H9 (cell line): ENCODE data around the gene RPS6KB2. TPM values are rescaled to one million over a fixed set of nuclear protein-coding genes. Genes with fewer than 3 reads are reported as not detected.

Experiments used
- DNase-seq: peaks from one replicate; pipeline ENCODE4 v3.0.0-alpha.2; 2017
- H2AFZ ChIP-seq: one replicate; pipeline ENCODE4 v1.6.1; 2013; ENCODE audit warnings: mild to moderate bottlenecking, low read length, control low read depth, moderate library complexity
- H2AK5ac ChIP-seq: 2 replicates; pipeline ENCODE4 v1.6.1; 2013; ENCODE audit warnings: low read length, control low read depth, mixed read lengths; ENCODE audit not compliant: insufficient read length
- H2BK120ac ChIP-seq: one replicate; pipeline ENCODE4 v1.6.1; 2013; ENCODE audit warnings: low read depth, mild to moderate bottlenecking, low read length, control low read depth, inconsistent platforms; ENCODE audit not compliant: poor library complexity, severe bottlenecking
- H2BK12ac ChIP-seq: 2 replicates; pipeline ENCODE4 v1.6.1; 2013; ENCODE audit warnings: low read length, control low read depth, mixed read lengths, low read depth; ENCODE audit not compliant: insufficient read length
- H2BK15ac ChIP-seq: 2 replicates; pipeline ENCODE4 v1.6.1; 2013; ENCODE audit warnings: low read depth, low read length, control low read depth
- H2BK20ac ChIP-seq: one replicate; pipeline ENCODE4 v1.6.1; 2013; ENCODE audit warnings: low read depth, mild to moderate bottlenecking, low read length, control low read depth, inconsistent platforms; ENCODE audit not compliant: poor library complexity, severe bottlenecking
- H2BK5ac ChIP-seq: 2 replicates; pipeline ENCODE4 v1.6.1; 2013; ENCODE audit warnings: low read length, control low read depth, mixed read lengths; ENCODE audit not compliant: insufficient read length
- H3K14ac ChIP-seq: 2 replicates; pipeline ENCODE4 v1.6.1; 2013; ENCODE audit warnings: low read length, control low read depth; ENCODE audit not compliant: insufficient read depth
- H3K18ac ChIP-seq: 2 replicates; pipeline ENCODE4 v1.6.1; 2013; ENCODE audit warnings: low read depth, mild to moderate bottlenecking, mixed read lengths, low read length, control low read depth; ENCODE audit not compliant: insufficient read length
- H3K23ac ChIP-seq: 2 replicates; pipeline ENCODE4 v1.6.1; 2013; ENCODE audit warnings: low read length, control low read depth, mixed read lengths, low read depth; ENCODE audit not compliant: insufficient read length
- H3K23me2 ChIP-seq: 2 replicates; pipeline ENCODE4 v1.6.1; 2013; ENCODE audit warnings: low read depth, mild to moderate bottlenecking, mixed read lengths, low read length, control low read depth; ENCODE audit not compliant: insufficient read length, poor library complexity, severe bottlenecking
- H3K27ac ChIP-seq: 2 replicates; pipeline ENCODE4 v1.5.1; 2013; ENCODE audit warnings: low read length, control low read depth, mixed read lengths, low read depth; ENCODE audit not compliant: insufficient read length
- H3K27me3 ChIP-seq: 2 replicates; pipeline ENCODE4 v1.6.1; 2013; ENCODE audit warnings: low read length, control low read depth, inconsistent platforms; ENCODE audit not compliant: insufficient read depth
- H3K4ac ChIP-seq: 2 replicates; pipeline ENCODE4 v1.6.1; 2013; ENCODE audit warnings: low read depth, mild to moderate bottlenecking, control low read depth, inconsistent platforms, low read length, moderate library complexity
- H3K4me1 ChIP-seq: 2 replicates; pipeline ENCODE4 v1.6.1; 2013; ENCODE audit warnings: low read length, control low read depth, inconsistent platforms; ENCODE audit not compliant: insufficient read depth
- H3K4me2 ChIP-seq: 2 replicates; pipeline ENCODE4 v1.6.1; 2013; ENCODE audit warnings: low read length, control low read depth, mixed read lengths; ENCODE audit not compliant: insufficient read length, insufficient read depth
- H3K56ac ChIP-seq: 2 replicates; pipeline ENCODE4 v1.6.1; 2013; ENCODE audit warnings: low read depth, mild to moderate bottlenecking, mixed read lengths, low read length, control low read depth; ENCODE audit not compliant: insufficient read length
- H3K79me1 ChIP-seq: 2 replicates; pipeline ENCODE4 v1.6.1; 2013; ENCODE audit warnings: low read depth, mild to moderate bottlenecking, moderate library complexity, low read length, control low read depth, inconsistent platforms; ENCODE audit not compliant: insufficient read depth, poor library complexity, severe bottlenecking
- H3K79me2 ChIP-seq: 2 replicates; pipeline ENCODE4 v1.6.1; 2013; ENCODE audit warnings: low read length, control low read depth, inconsistent platforms; ENCODE audit not compliant: insufficient read depth
- H3K9ac ChIP-seq: 2 replicates; pipeline ENCODE4 v1.6.1; 2013; ENCODE audit warnings: low read length, control low read depth, mixed read lengths; ENCODE audit not compliant: insufficient read length; ENCODE audit errors: extremely low read depth
- H3K9me3 ChIP-seq: one replicate; pipeline ENCODE4 v1.6.1; 2013; ENCODE audit warnings: low read depth, low read length, inconsistent platforms; ENCODE audit not compliant: control insufficient read depth
- H3T11ph ChIP-seq: one replicate; pipeline ENCODE4 v1.6.1; 2013; ENCODE audit warnings: mild to moderate bottlenecking, low read length, control low read depth, inconsistent platforms
- H4K20me1 ChIP-seq: one replicate; pipeline ENCODE4 v1.6.1; 2013; ENCODE audit not compliant: control insufficient read depth, insufficient read length, insufficient read depth
- H4K5ac ChIP-seq: 2 replicates; pipeline ENCODE4 v1.6.1; 2013; ENCODE audit warnings: low read depth, mild to moderate bottlenecking, mixed read lengths, low read length, control low read depth; ENCODE audit not compliant: insufficient read length
- H4K8ac ChIP-seq: replicated peaks from 2 replicates; pipeline ENCODE4 v1.6.1; 2013; ENCODE audit warnings: low read length, control low read depth, mixed read lengths, low read depth; ENCODE audit not compliant: insufficient read length
- H4K91ac ChIP-seq: 2 replicates; pipeline ENCODE4 v1.6.1; 2013; ENCODE audit warnings: low read depth, mild to moderate bottlenecking, moderate library complexity, mixed read lengths, low read length, control low read depth; ENCODE audit not compliant: insufficient read length
- H3K27ac Mint-ChIP-seq, 3 experiments: 2 replicates in 2 of 3; 3 replicates in 1 of 3; pipeline ENCODE4 v1.8.0; 2020 to 2021; ENCODE audit warnings: mixed read lengths in 3 of 3, mild to moderate bottlenecking in 1 of 3, moderate library complexity in 1 of 3
- H3K27me3 Mint-ChIP-seq: 2 replicates; pipeline ENCODE4 v1.8.0; 2021; ENCODE audit warnings: low read depth, mild to moderate bottlenecking, moderate library complexity, mixed read lengths
- H3K36me3 Mint-ChIP-seq, 3 experiments: 2 replicates in 2 of 3; 3 replicates in 1 of 3; pipeline ENCODE4 v1.8.0; 2020 to 2021; ENCODE audit warnings: low read depth in 3 of 3, mixed read lengths in 3 of 3; ENCODE audit not compliant: insufficient read depth in 1 of 3
- H3K4me1 Mint-ChIP-seq, 2 experiments: 2 replicates each; pipeline ENCODE4 v1.8.0; 2020; ENCODE audit warnings: mixed read lengths in 2 of 2
- H3K4me3 Mint-ChIP-seq, 2 experiments: 2 replicates in 1 of 2; 3 replicates in 1 of 2; pipeline ENCODE4 v1.8.0; 2020 to 2021; ENCODE audit warnings: mild to moderate bottlenecking in 2 of 2, mixed read lengths in 2 of 2, moderate library complexity in 1 of 2
- H3K9me3 Mint-ChIP-seq, 2 experiments: 2 replicates in 1 of 2; 3 replicates in 1 of 2; pipeline ENCODE4 v1.8.0; 2020; ENCODE audit warnings: mild to moderate bottlenecking in 2 of 2, mixed read lengths in 2 of 2, moderate library complexity in 1 of 2
- CTCF ChIP-seq: fragments of 200-600 bp; sonication (generic); conservative IDR thresholded peaks from 3 replicates; pipeline ENCODE4 v1.8.0; 2021; ENCODE audit warnings: antibody characterized with exemption, mild to moderate bottlenecking
- WGBS: extraction: QIAGEN DNeasy Blood & Tissue Kit; methylation state at CpG from one replicate; pipeline ENCODE4 v1.1.7; 2013; ENCODE audit warnings: missing lambda C conversion rate, low lambda C conversion rate, mixed read lengths; ENCODE audit not compliant: insufficient read length; ENCODE audit errors: extremely low coverage; 5-methylcytosine and 5-hydroxymethylcytosine counted together
- total RNA-seq: library from RNA; stranded (reverse); gene quantifications from 2 replicates; pipeline ENCODE4 v1.2.1, GENCODE V29; 2021

The RPS6KB2 gene
- total RNA-seq, 1 experiment from 2014 or later, result 51.7 TPM

GRCh38 chr11:67468056-67468455 is 39.8 kb downstream of the RPS6KB2 start:
- Histone ChIP-seq H3T11ph (no peak overlapping the region), H3K56ac (no peak overlapping the region), H2AFZ (no peak overlapping the region), H3K79me2 (no peaks in the 10 kb centered on the region), H3K23me2 (peaks cover 12% of the 10 kb centered on the region), H2BK5ac (no peak overlapping the region), H4K20me1 (no peaks in the 10 kb centered on the region), H2BK12ac (no peak overlapping the region), H4K5ac (no peak overlapping the region), H2BK15ac (no peak overlapping the region), H2BK120ac (no peak overlapping the region), H3K4me2 (peak overlapping the region; percentile 67), H3K27ac (no peak overlapping the region), H2AK5ac (no peak overlapping the region), H3K18ac (no peak overlapping the region), H3K23ac (no peak overlapping the region), H4K91ac (no peak overlapping the region), H3K9ac (peak overlapping the region; percentile 43), H3K14ac (no peak overlapping the region), H2BK20ac (no peak overlapping the region), H3K79me1 (no peaks in the 10 kb centered on the region), H3K4me1 (no peaks in the 10 kb centered on the region; the same call in 1 of the 2 replicates), H3K27me3 (peaks cover 3% of the 10 kb centered on the region; the same call in 1 of the 2 replicates), H3K9me3 (no peaks in the 10 kb centered on the region), H3K4ac (no peak overlapping the region), H4K8ac (no peak overlapping the region)
- Mint-ChIP-seq H3K9me3 (no peaks in the 10 kb centered on the region), H3K27me3 (peaks cover 6% of the 10 kb centered on the region), H3K27ac (peak overlapping the region; percentile 63 to 95 (median 80); a peak in 4 of 7 replicates), H3K4me1 (peaks cover 20 to 25% of the 10 kb centered on the region in 2 experiments), H3K4me3 (peak overlapping the region; percentile 87 to 90), H3K36me3 (peaks cover 0 to 4% (median 0%) of the 10 kb centered on the region in 3 experiments; a peak in 2 of 7 replicates)
- DNase-seq, result no peak
- no CpG with 5 or more reads among the region's 5 CpGs for WGBS
- no peak for TF ChIP-seq CTCF
